MCF 10A (cell line): ENCODE results near the gene FOXRED2. TPM values are rescaled to one million over a fixed set of nuclear protein-coding genes. Genes with fewer than 3 reads are reported as not detected.

ENCODE experiments used
- BruUV-seq: library from RNA; stranded (reverse); fragments of 400-500 nt; replicated peaks from 2 replicates; lab custom pipeline; 2021; lab: Mats Ljungman, UMichigan
- CTCF ChIA-PET: fragments of 300-600 bp; sonication (Branson Sonifier 250); formaldehyde crosslinking; extraction: SDS; loops from one replicate; lab custom pipeline; 2021; ENCODE audit warnings: antibody characterized with exemption, inconsistent platforms; lab: Yijun Ruan, JAX
- POLR2A ChIA-PET: fragments of 300-600, 350-650 bp; sonication (Branson Sonifier 250); formaldehyde crosslinking; extraction: SDS; loops from one replicate; lab custom pipeline; 2020; ENCODE audit warnings: antibody characterized with exemption, inconsistent platforms; lab: Yijun Ruan, JAX
- DNase-seq: peaks from one replicate; pipeline ENCODE4 v3.0.0-alpha.2; 2018; ENCODE audit not compliant: unreplicated experiment
- H3K27ac Mint-ChIP-seq: one replicate; pipeline ENCODE4 v1.8.0; 2022; ENCODE audit warnings: mild to moderate bottlenecking, low read depth, mixed read lengths; ENCODE audit not compliant: unreplicated experiment
- H3K27me3 Mint-ChIP-seq: one replicate; pipeline ENCODE4 v1.8.0; 2022; ENCODE audit warnings: mixed read lengths; ENCODE audit not compliant: insufficient read depth, unreplicated experiment
- H3K36me3 Mint-ChIP-seq: one replicate; pipeline ENCODE4 v1.8.0; 2022; ENCODE audit warnings: mild to moderate bottlenecking, moderate library complexity, mixed read lengths; ENCODE audit not compliant: insufficient read depth, unreplicated experiment
- H3K4me1 Mint-ChIP-seq: one replicate; pipeline ENCODE4 v1.8.0; 2022; ENCODE audit warnings: mixed read lengths; ENCODE audit not compliant: insufficient read depth, unreplicated experiment
- H3K4me3 Mint-ChIP-seq: one replicate; pipeline ENCODE4 v1.8.0; 2022; ENCODE audit warnings: mild to moderate bottlenecking, moderate library complexity, mixed read lengths; ENCODE audit not compliant: unreplicated experiment
- H3K9me3 Mint-ChIP-seq: one replicate; pipeline ENCODE4 v1.8.0; 2022; ENCODE audit warnings: mixed read lengths; ENCODE audit not compliant: unreplicated experiment
- intact Hi-C: fragments of 100-400 bp; cut with micrococcal nuclease; formaldehyde crosslinking; loops from 2 replicates; pipeline ENCODE4 v1.14.1; 2022
- total RNA-seq: library from RNA; stranded (reverse); gene quantifications from 2 replicates; pipeline ENCODE4 v1.2.3, GENCODE V29; 2022
- TF ChIP-seq, protein P1 (sequence below): fragments of 200-600 bp; IDR thresholded peaks from one replicate; pipeline ENCODE4 v1.8.0; 2022; ENCODE audit warnings: antibody characterized with exemption, mild to moderate bottlenecking; ENCODE audit not compliant: unreplicated experiment

FOXRED2 gene
- total RNA-seq, 1 experiment from 2014 or later: 10.9 TPM

DNA sequence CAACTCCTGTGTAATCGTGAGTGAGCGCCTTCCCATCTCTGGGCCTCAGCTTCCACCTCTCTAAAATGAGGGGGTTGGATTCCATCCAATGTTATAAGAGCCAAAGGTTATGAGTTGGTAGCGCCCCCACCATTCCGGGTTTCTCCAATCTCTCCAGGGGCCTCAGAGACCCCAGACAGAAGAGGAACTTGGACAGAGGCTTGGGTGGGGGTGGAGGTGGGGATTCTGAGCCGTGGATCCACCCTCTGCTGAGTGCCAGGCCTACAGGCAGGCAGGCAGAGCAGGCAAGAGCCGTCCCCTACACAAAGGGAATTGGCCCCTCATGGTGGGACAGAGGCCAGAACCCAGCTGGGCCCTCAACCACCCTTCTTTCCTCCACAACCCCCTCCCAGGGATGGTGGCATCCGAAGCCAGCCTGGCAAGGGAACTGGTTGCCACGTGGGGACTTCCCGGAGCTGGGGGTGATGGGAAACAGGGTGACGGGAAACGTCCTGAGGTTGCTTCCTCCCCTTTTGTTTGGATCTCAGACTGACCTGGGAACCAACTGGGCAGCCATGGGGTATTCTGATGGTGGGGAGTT, 57.2 kb downstream of the FOXRED2 start:
- intact Hi-C loops: no loop called here
- TF ChIP-seq, protein P1, sequence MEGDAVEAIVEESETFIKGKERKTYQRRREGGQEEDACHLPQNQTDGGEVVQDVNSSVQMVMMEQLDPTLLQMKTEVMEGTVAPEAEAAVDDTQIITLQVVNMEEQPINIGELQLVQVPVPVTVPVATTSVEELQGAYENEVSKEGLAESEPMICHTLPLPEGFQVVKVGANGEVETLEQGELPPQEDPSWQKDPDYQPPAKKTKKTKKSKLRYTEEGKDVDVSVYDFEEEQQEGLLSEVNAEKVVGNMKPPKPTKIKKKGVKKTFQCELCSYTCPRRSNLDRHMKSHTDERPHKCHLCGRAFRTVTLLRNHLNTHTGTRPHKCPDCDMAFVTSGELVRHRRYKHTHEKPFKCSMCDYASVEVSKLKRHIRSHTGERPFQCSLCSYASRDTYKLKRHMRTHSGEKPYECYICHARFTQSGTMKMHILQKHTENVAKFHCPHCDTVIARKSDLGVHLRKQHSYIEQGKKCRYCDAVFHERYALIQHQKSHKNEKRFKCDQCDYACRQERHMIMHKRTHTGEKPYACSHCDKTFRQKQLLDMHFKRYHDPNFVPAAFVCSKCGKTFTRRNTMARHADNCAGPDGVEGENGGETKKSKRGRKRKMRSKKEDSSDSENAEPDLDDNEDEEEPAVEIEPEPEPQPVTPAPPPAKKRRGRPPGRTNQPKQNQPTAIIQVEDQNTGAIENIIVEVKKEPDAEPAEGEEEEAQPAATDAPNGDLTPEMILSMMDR: no peak
- H3K4me1 Mint-ChIP-seq: peaks cover 7% of the 10 kb centered on the region
- no peak overlapping the region for H3K27ac Mint-ChIP-seq
- H3K36me3 Mint-ChIP-seq: no peaks in the 10 kb centered on the region
- H3K9me3 Mint-ChIP-seq: no peaks in the 10 kb centered on the region
- H3K27me3 Mint-ChIP-seq: no peaks in the 10 kb centered on the region
- CTCF ChIA-PET: no interaction called here
- DNase-seq: no peak
- no TSS peak for BruUV-seq
- no peak overlapping the region for H3K4me3 Mint-ChIP-seq
- POLR2A ChIA-PET: interaction anchor here (0.7 kb wide), 1 partner anchor 122 kb away, joined by 3 read pairs; no protein-coding TSS in a partner anchor

DNA sequence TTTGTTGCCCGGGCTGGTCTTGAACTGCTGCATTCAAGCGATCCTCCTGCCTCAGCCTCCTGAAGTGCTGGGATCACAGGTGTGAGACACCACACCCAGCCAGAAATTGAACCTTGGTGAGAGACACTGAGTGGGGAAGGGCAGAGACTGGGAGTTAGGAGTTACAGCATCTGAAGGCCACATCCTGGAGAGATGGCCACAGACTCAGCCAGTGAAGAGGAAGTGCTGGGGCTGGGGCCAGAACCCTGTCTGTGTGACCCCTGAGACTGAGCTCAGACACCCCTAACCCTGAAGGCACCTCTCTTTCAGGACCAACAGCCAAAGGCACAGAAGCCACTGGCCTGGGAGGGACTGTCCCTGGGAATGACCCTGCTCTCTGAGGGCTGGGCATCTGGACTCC, 59.2 kb downstream of the FOXRED2 start:
- Mint-ChIP-seq H3K36me3 (no peaks in the 10 kb centered on the region), H3K4me1 (peaks cover 12% of the 10 kb centered on the region), H3K27me3 (no peaks in the 10 kb centered on the region), H3K9me3 (no peaks in the 10 kb centered on the region), H3K27ac (no peak overlapping the region), H3K4me3 (no peak overlapping the region)
- intact Hi-C loops: no loop called here
- ChIA-PET POLR2A (interaction anchor here (0.9 to 1.2 kb wide), 2 partner anchors 8 to 61 kb away, joined by 3 read pairs; no protein-coding TSS in a partner anchor), CTCF (interaction anchor here (0.6 kb wide), 1 partner anchor 253 kb away, joined by 3 read pairs; no protein-coding TSS in a partner anchor)
- TF ChIP-seq, protein P1: no peak
- DNase-seq: no peak
- BruUV-seq: no TSS peak

DNA sequence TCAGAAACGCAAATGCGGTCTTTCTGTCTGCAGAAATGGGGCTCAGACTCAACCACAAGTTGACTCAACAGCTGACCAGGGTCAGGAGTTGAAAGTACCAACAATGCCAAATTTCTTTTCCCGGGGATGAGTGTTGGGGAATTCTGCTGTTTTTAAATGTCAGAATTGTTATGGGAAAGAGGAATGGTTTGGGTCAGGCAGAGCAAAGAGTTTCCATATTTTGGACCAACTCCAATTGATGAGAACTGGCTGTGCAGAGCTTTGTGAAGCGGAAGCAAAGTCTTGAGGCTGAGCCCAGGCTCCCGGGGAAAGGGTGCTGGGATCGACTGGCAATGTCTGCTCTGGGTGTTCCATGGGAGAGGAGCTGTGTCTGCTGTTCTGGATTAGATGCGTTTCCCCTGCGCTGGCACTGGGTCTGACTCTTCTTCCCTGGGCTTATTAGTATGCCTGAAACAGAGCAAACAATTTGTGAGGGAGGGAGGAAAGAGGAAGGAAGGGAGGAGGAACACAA, 61.6 kb downstream of the FOXRED2 start:
- BruUV-seq: no TSS peak
- TF ChIP-seq, protein P1: no peak
- H3K9me3 Mint-ChIP-seq: no peaks in the 10 kb centered on the region
- POLR2A ChIA-PET: interaction anchor here (0.7 to 2.2 kb wide), 3 partner anchors 9 to 60 kb away, joined by 3 to 10 read pairs (median 3); partner anchors contain the start of gene MYH9
- H3K4me1 Mint-ChIP-seq: peaks cover 6% of the 10 kb centered on the region
- intact Hi-C loops: no loop called here
- no peak for DNase-seq
- H3K4me3 Mint-ChIP-seq: no peak overlapping the region
- no peaks in the 10 kb centered on the region for H3K36me3 Mint-ChIP-seq
- no peaks in the 10 kb centered on the region for H3K27me3 Mint-ChIP-seq
- H3K27ac Mint-ChIP-seq: no peak overlapping the region
- CTCF ChIA-PET: interaction anchor here (0.5 to 1.4 kb wide), 3 partner anchors 49 to 1287 kb away, joined by 4 to 5 read pairs (median 4); no protein-coding TSS in a partner anchor

DNA sequence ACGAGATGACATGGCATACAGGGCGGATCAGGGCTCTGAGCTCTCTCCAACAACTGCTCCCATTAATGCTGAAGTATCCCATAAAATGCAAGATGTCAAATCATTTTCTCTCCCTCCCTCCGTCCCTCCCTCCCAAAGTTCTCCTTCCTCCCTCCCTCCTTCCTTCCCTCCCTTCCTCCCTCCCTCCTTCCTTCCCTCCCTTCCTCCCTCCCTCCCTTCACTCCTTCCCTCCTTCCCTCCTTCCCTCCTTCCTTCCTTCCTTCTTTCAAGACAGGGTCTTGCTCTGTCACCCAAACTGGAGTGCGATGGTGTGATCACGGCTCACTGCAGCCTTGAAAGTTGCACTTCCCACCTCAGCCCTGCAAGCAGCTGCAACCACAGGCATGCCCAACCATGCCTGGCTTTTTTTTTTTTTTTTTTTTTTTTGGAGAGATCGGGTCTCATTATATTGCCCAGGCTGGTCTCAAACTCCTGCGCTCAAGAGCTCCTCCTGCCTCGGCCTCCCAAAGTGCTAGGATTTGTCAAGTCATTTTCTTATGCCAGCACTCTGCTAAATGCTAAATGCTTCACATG, 63.6 kb downstream of the FOXRED2 start:
- Mint-ChIP-seq H3K27me3 (no peaks in the 10 kb centered on the region), H3K27ac (no peak overlapping the region), H3K4me1 (peaks cover 17% of the 10 kb centered on the region), H3K4me3 (no peak overlapping the region), H3K9me3 (no peaks in the 10 kb centered on the region), H3K36me3 (no peaks in the 10 kb centered on the region)
- TF ChIP-seq, protein P1: no peak
- intact Hi-C loops: no loop called here
- CTCF ChIA-PET: interaction anchor here (0.9 kb wide), 1 partner anchor 27 kb away, joined by 3 read pairs; no protein-coding TSS in a partner anchor
- POLR2A ChIA-PET: interaction anchor here (0.6 to 2.2 kb wide), 3 partner anchors 9 to 22 kb away, joined by 3 to 10 read pairs (median 3); no protein-coding TSS in a partner anchor
- BruUV-seq: no TSS peak
- no peak for DNase-seq
